Measurements from ENCODE around the gene LENG9.
"Not testable (repeated sequence)": the region's sequence is repeated elsewhere in the genome, so short reads cannot be mapped to it uniquely, and the experiment has no call there.

LENG9 gene

DNA sequence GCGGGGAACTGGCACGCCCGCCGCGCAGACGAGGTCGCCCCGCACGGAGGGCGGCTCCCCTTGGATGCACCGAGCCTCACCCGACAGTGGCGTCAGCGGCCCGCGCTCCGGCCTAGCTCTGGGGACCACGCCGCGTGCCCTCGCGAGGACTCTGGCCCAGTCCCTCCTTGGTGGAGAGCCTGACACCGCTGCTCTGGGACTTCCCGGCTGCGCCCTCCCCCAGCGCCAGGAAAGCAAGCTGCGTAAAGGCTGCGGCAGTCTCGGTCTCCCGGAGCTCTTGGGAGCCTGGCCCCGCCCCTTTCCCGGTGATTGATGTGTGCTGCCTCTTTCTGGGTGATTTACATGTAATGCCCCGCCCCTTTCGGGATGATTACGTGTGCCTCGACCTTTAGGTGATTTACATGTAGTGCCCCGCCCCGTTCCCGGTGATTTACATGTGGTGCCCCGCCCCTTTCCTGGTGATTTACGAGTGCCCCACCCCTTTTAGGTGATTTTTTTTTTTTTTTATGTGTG is at the start of gene LENG9:
LENG9 (minus strand) TSS at position 248 of the 513 bp plus-strand sequence. CDS start 252 bp downstream, outside the sequence.
- peak; percentile 91 for DNase-seq (ENCODE audit: low spot score)

DNA sequence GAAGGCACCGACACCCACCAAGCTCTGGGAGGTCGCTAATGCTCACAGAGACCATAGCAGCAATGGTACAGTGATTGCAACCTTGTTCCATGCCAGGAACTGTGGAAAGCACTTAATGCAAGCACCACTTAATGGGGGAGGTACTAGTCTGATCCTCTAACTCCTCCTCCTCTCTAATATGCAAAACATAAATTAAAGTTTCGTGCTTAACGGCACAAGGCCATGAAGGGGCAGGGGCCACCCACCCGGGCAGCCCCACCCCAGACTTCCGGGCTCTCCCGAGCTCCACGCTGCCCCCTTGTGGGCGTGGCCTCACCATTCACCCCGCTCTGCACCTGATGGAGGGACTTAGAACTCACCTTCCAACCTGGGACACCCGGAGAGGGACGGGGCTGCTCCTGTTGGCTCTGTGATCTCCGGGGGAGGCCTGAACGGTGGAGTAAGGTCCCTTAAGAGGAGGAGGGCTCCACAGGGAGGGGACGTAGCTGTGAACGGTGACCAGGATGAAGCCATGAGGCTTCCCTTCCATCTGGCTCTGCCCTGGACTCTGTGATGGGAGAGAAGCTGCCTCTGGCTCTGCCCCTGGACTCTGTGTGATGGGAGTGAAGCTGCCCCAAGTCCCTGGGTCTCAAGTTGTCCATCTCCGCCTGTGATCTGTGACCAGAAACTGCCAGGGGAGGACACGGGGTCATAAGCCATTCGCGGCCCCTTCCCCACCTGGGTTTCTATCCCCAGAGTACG is 45.8 kb upstream of the LENG9 start:
- not testable (repeated sequence) for DNase-seq (ENCODE audit: low spot score)

- DNase-seq (ENCODE audit: low spot score), result not testable (repeated sequence)
Measured at GRCh38 chr19:54508487-54508886, 44.9 kb upstream of the LENG9 start.

DNA sequence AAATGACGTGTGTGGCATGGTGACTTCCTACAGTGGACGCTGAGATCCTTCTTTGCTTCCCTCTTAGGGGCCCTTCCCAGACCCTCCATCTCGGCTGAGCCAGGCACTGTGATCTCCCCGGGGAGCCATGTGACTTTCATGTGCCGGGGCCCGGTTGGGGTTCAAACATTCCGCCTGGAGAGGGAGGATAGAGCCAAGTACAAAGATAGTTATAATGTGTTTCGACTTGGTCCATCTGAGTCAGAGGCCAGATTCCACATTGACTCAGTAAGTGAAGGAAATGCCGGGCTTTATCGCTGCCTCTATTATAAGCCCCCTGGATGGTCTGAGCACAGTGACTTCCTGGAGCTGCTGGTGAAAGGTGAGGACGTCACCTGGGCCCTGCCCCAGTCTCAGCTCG is 44.2 kb upstream of the LENG9 start:
- DNase-seq (ENCODE audit: low spot score), result no peak

DNA sequence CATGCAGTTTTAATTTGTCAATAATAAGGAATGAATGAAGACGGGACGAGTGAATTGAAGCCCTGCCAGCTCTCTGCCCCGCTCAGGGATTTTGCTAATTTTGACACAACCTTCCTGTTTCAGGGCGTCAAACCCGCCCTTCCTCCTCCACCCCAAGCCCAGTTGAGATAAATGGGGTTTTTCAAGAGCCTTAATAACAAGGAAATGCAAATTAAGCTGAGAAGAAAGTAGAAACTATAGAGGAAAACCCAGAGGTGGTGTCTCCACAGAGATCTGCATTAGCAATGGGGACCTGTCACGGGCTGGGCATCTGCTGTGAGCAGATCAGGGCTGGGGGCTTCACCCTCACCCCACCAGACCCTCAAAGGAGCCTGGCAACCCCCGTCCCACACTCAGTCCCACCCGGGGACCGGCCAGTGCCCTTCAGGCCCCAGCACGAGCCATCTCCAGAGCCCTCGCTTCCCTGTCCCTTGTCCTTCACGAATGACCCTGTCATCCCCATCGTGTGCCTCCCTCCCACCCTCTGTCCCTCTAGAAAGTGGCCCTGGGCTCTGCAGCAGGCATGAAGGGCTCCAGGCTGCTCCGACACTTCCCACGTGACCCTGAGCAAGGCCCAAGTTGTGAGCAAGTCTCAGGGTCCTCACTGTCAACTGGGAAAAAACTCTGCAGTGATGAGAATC is 43.6 kb upstream of the LENG9 start:
- DNase-seq (ENCODE audit: low spot score), result not testable (repeated sequence)

DNA sequence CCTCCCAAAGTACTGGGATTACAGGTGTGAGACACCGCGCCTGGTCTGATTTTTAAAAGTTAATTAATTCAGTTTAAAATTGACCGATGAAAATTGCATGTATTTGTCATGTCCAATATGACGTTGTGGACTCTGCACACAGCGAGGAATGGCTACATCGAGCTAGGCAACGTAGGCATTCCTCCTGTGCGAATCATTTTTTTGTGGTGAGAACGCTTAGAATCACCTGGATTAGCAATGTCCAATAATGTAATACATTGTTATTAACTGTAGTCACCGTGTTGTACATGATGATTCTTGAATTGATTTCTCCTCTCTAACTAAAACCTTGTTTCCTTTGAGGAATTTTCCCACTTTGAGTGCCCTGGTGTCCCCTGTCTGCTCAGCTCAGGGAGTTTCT is 42.5 kb upstream of the LENG9 start:
- no peak for DNase-seq (ENCODE audit: low spot score)

- DNase-seq (ENCODE audit: low spot score), result not testable (repeated sequence)
Measured at GRCh38 chr19:54505542-54505941, 42.0 kb upstream of the LENG9 start.

- no peak for DNase-seq (ENCODE audit: low spot score)
Measured at GRCh38 chr19:54502518-54503048, 39.0 kb upstream of the LENG9 start, which contains the start of gene LAIR2. TSS of gene LAIR2 (plus strand) at chr19:54502831. CDS start at chr19:54502919, 88 bp downstream.

DNA sequence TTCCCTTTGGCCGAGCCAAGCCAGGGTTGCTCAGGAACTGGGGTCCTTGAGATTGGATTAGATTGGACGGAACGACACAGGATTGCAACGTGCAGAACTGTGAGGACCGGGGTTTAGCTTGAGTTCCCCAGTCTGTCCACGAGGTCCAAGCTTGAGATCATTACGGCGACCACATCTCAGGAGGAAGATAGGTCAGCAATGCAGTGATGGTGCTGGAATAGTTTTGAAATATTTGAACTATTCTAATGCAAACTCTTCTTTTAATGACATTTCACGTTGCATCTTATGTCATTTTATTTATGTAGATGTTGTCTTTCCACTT is 34.8 kb upstream of the LENG9 start:
- DNase-seq (ENCODE audit: low spot score), result not testable (repeated sequence)

DNA sequence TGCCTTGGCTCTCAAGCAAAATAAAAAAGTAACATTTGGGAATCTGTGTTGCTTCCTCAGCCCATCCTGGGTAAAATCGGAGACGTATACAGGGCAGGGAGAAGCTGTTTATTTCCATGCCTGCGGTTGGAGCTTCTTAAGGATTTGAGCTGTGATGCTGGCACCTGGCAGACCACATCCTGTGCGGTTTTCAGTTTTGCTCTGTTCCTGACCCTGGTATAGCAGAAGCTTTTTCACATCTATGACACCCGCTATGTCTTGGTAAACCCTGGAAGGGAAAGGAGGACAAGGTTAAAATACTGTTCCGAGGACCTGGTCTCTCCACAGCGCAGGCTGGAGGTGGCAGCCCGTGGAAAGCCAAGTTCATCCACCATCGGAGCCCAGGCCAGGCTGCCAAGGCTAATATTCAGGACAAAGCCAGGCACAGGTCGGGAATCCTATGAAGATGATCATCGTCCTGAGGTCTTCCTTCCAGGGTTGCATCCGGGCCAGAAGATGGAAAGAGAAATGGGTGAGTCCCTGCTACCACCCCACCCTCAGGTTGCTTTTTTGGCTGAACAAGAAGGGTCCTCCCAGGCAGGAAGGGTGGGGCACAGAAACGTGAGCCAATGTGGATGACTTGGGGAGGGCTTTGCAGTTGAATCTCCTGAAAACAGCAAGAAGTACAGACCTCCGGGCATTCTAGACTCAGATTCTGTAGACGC is 34.3 kb upstream of the LENG9 start:
- not testable (repeated sequence) for DNase-seq (ENCODE audit: low spot score)

GRCh38 chr19:54495284-54495683 is 31.7 kb upstream of the LENG9 start:
- not testable (repeated sequence) for DNase-seq (ENCODE audit: low spot score)

- DNase-seq (ENCODE audit: low spot score), result no peak
Measured at GRCh38 chr19:54493967-54494585, 30.5 kb upstream of the LENG9 start.

GRCh38 chr19:54493056-54493455 is 29.5 kb upstream of the LENG9 start:
- DNase-seq (ENCODE audit: low spot score), result not testable (repeated sequence)

GRCh38 chr19:54492568-54492967 is 29.0 kb upstream of the LENG9 start:
- DNase-seq (ENCODE audit: low spot score), result no peak

GRCh38 chr19:54489766-54490165 is 26.2 kb upstream of the LENG9 start:
- no peak for DNase-seq (ENCODE audit: low spot score)

GRCh38 chr19:54489341-54489740 is 25.8 kb upstream of the LENG9 start:
- no peak for DNase-seq (ENCODE audit: low spot score)

- DNase-seq (ENCODE audit: low spot score), result no peak
Measured at GRCh38 chr19:54485851-54486250, 22.3 kb upstream of the LENG9 start.

DNA sequence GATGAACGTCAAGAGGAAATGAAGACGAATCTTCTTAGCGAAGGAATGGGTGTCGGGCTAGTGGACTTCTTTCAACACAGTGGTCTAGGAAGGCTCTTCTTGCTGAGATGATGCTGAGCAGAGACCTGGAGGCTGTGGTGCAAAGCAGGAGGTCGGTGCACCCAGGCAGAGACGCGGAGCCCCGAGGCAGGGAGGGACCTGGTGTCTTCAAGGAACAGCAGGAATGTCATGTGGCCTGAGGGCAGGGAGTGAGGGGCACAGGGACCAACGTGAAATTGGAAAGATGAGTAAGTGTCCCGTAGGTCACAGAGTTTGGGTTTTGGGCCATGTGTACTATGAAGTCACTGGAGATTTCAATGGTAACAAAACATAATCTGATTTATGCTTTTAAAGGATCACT is 20.9 kb upstream of the LENG9 start:
- no peak for DNase-seq (ENCODE audit: low spot score)

DNA sequence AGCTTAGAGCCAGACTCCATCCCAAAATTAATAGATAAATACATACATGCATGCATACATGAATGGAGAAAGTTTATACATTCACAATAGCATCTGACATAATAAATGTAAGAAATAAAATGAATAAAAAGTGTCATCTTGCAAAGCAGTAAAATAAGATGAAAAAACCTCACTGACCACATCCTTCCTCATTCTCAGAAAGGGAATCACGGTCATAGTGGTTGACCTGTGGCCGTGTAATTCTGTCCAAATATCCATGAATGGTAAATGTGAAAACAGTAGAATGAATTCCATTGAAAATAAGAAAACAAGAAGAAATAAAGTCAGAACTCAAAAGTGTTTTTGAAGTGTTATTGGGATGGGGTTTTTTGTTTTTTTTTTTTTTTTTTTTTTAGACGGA is 19.3 kb upstream of the LENG9 start:
- DNase-seq (ENCODE audit: low spot score), result no peak

- peak; percentile 73 for DNase-seq (ENCODE audit: low spot score)
Measured at GRCh38 chr19:54481326-54481930, 17.9 kb upstream of the LENG9 start.

- DNase-seq (ENCODE audit: low spot score), result no peak
Measured at GRCh38 chr19:54480051-54480450, 16.5 kb upstream of the LENG9 start.

All from GM03348 (cell line).